Spleen (tissue), 7 donors: Measurements from ENCODE around the gene ACOXL.

ENCODE experiments used
- POLR2A ChIP-seq, 3 donors: fragments of 450-650 bp; IDR thresholded peaks; one replicate each; pipeline ENCODE4 v1.5.1; 2017; ENCODE audit warnings: antibody characterized with exemption in 3 of 3, mild to moderate bottlenecking in 1 of 3
- POLR2AphosphoS5 ChIP-seq, 3 donors: sonication (generic); formaldehyde crosslinking; IDR thresholded peaks; one replicate each; pipeline ENCODE4 v1.5.1; 2017; ENCODE audit warnings: antibody characterized with exemption in 3 of 3
- TF ChIP-seq, protein P1 (sequence below), 11 experiments: fragments of 200-600 bp in 7 of 11; fragments of 450-650 bp in 4 of 11; sonication (generic) in 4 of 11; IDR thresholded peaks in 8 of 11; conservative IDR thresholded peaks in 3 of 11; 1 replicate in 7 of 11; 2 replicates in 4 of 11; pipeline versions ENCODE4 v1.4.0 to v1.8.0; 2016 to 2021; ENCODE audit warnings: antibody characterized with exemption in 11 of 11, inconsistent platforms in 4 of 11, mild to moderate bottlenecking in 1 of 11
- donor health status: DM: no; HTN: no; CAD: no; lungs with moderate emphysema.
- donor health status: DM: no; HTN: no; CAD: no.
- donor health status: DM: no; HTN: no; CAD: no.

DNA sequence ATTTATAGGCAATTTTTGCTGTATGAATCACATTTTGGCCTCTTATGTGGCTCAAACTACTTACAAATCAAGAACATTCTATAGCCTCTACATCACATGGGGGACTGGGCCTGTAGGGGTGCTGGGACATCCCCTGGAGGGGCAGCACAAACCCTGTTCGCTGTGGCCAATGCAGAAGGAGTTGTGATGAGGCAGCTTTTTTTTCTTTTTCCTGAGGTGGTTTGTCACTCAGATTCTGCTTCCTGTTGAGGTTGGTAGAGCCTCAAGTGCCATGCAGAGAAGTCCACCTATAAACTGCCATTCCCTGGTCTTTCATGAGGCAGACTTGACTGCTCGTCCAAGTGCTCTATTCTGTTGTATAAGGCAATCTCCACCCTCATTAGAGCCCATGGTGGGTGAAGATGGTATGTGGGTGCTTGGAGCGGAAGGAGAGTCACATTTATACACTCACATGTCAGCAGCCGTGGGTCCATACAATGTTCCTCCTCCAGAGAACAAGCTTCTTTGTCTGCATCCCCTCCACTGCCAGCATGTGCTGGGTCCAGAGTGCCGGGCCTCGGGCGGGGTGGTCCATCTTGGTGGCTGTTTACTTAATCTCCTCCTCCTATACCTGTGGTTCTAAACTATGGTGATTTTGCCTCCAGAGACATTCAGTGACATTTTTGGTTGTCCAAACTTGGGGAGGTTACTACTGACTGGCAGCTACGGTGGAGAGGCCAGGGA, 120.3 kb downstream of the ACOXL start:
- TF ChIP-seq, protein P1, sequence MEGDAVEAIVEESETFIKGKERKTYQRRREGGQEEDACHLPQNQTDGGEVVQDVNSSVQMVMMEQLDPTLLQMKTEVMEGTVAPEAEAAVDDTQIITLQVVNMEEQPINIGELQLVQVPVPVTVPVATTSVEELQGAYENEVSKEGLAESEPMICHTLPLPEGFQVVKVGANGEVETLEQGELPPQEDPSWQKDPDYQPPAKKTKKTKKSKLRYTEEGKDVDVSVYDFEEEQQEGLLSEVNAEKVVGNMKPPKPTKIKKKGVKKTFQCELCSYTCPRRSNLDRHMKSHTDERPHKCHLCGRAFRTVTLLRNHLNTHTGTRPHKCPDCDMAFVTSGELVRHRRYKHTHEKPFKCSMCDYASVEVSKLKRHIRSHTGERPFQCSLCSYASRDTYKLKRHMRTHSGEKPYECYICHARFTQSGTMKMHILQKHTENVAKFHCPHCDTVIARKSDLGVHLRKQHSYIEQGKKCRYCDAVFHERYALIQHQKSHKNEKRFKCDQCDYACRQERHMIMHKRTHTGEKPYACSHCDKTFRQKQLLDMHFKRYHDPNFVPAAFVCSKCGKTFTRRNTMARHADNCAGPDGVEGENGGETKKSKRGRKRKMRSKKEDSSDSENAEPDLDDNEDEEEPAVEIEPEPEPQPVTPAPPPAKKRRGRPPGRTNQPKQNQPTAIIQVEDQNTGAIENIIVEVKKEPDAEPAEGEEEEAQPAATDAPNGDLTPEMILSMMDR (IDR thresholded peaks at IDR 0.05 in 8 of 11, conservative IDR thresholded peaks at IDR 0.05 in 3 of 11): no peak
- no peak for TF ChIP-seq POLR2A (IDR thresholded peaks at IDR 0.05)
- TF ChIP-seq POLR2AphosphoS5 (IDR thresholded peaks at IDR 0.05): no peak
